GM12878 (cell line): Measurements from ENCODE around the gene DLG1. TPM values are rescaled to one million over a fixed set of nuclear protein-coding genes. Genes with fewer than 3 reads are reported as not detected.

Experiments
- ATAC-seq: fragments of 200-7000 bp; cut with Tn5 transposase; 3 replicates; pipeline ENCODE4 v1.9.1; 2020; ENCODE audit warnings: mild to moderate bottlenecking, moderate library complexity
- BruUV-seq: library from RNA; stranded (reverse); fragments of 400-500 nt; replicated peaks from 2 replicates; lab custom pipeline; 2021; lab: Mats Ljungman, UMichigan
- CTCF ChIA-PET: fragments of 300-600 bp; sonication (Branson Sonifier 250); formaldehyde crosslinking; extraction: SDS; loops from one replicate; lab custom pipeline; 2021; ENCODE audit warnings: inconsistent platforms; lab: Yijun Ruan, JAX
- POLR2A ChIA-PET: fragments of 350-600 bp; formaldehyde crosslinking; extraction: SDS; loops from one replicate; lab custom pipeline; 2021; ENCODE audit warnings: inconsistent platforms; lab: Charles Lee
- RAD21 ChIA-PET: fragments of 300-600 bp; sonication (Branson Sonifier 250); formaldehyde crosslinking; loops from one replicate; lab custom pipeline; 2023; ENCODE audit warnings: antibody characterized with exemption; ENCODE audit not compliant: unreplicated experiment; lab: Charles Lee
- SMC1A ChIA-PET: fragments of 300-600 bp; sonication (Branson Sonifier 250); formaldehyde crosslinking; loops from one replicate; lab custom pipeline; 2023; ENCODE audit not compliant: unreplicated experiment, uncharacterized antibody; lab: Charles Lee
- DNase-seq: peaks from one replicate; pipeline ENCODE4 v3.0.0-alpha.2; 2011; ENCODE audit warnings: low read depth, low spot score
- FAIRE-seq: peaks from 3 replicates; lab custom pipeline; 2011; peaks lifted over from hg19 to GRCh38; lab: Jason Lieb, UNC
- H2AFZ ChIP-seq: 2 replicates; pipeline ENCODE4 v1.6.0; 2011; ENCODE audit warnings: low read depth, low read length, control low read depth; ENCODE audit not compliant: control insufficient read depth
- H3K27ac ChIP-seq: 2 replicates; pipeline ENCODE4 v1.5.1; 2011; ENCODE audit warnings: control low read depth; ENCODE audit not compliant: control insufficient read depth, insufficient read depth
- H3K27me3 ChIP-seq, 2 experiments: replicated peaks in 1 of 2; 2 replicates each; pipeline versions ENCODE4 v1.6.0 to v1.6.1; 2011; ENCODE audit warnings: low read length in 1 of 2; ENCODE audit not compliant: control insufficient read depth in 2 of 2, insufficient read depth in 2 of 2
- H3K36me3 ChIP-seq, 2 experiments: 2 replicates each; pipeline ENCODE4 v1.5.1; 2011; ENCODE audit warnings: low read length in 1 of 2; ENCODE audit not compliant: control insufficient read depth in 2 of 2, insufficient read depth in 2 of 2
- H3K4me1 ChIP-seq: 2 replicates; pipeline ENCODE4 v1.6.1; 2011; ENCODE audit warnings: mild to moderate bottlenecking, low read length, moderate library complexity, mixed read lengths; ENCODE audit not compliant: control insufficient read depth, insufficient read depth
- H3K4me2 ChIP-seq: 2 replicates; pipeline ENCODE4 v1.6.0; 2011; ENCODE audit warnings: control low read depth; ENCODE audit not compliant: control insufficient read depth, insufficient read depth
- H3K4me3 ChIP-seq: fragments of 200-600 bp; sonication (generic); 2 replicates; pipeline ENCODE4 v1.5.1; 2016
- H3K79me2 ChIP-seq: 2 replicates; pipeline ENCODE4 v1.6.0; 2011; ENCODE audit warnings: low read length; ENCODE audit not compliant: control insufficient read depth, insufficient read depth
- H3K9ac ChIP-seq: 2 replicates; pipeline ENCODE4 v1.8.0; 2011; ENCODE audit warnings: low read length, control low read depth, mixed read lengths; ENCODE audit not compliant: control insufficient read depth, insufficient read depth
- H3K9me3 ChIP-seq: replicated peaks from 3 replicates; pipeline ENCODE4 v1.5.1; 2011; ENCODE audit warnings: mild to moderate bottlenecking, low read length; ENCODE audit not compliant: control insufficient read depth, insufficient read depth
- H4K20me1 ChIP-seq: 2 replicates; pipeline ENCODE4 v1.6.0; 2011; ENCODE audit not compliant: control insufficient read depth, insufficient read depth
- CEBPB ChIP-seq, 2 experiments: fragments of 150-350 bp in 1 of 2; IDR thresholded peaks; 2 replicates each; pipeline ENCODE4 v1.6.1; 2012 to 2014; ENCODE audit warnings: low read depth in 2 of 2, low read length in 2 of 2, borderline replicate concordance in 1 of 2, inconsistent platforms in 1 of 2
- FOXM1 ChIP-seq: IDR thresholded peaks from 2 replicates; pipeline ENCODE4 v1.6.1; 2012; ENCODE audit warnings: low read depth, mild to moderate bottlenecking, inconsistent platforms, low read length, moderate library complexity
- MTA3 ChIP-seq: IDR thresholded peaks from 2 replicates; pipeline ENCODE4 v1.6.1; 2012; ENCODE audit warnings: low read length, inconsistent platforms, borderline replicate concordance
- TARDBP ChIP-seq: IDR thresholded peaks from 2 replicates; pipeline ENCODE4 v1.6.1; 2016; ENCODE audit warnings: borderline replicate concordance
- ZNF207 ChIP-seq: fragments of 450-650 bp; IDR thresholded peaks from 2 replicates; pipeline ENCODE4 v1.6.1; 2014; ENCODE audit warnings: antibody characterized with exemption, mild to moderate bottlenecking, borderline replicate concordance
- WGBS: methylation state at CpG from one replicate; pipeline ENCODE4 v1.1.6; 2016; ENCODE audit warnings: low lambda C conversion rate; ENCODE audit not compliant: insufficient replicate concordance, insufficient coverage; ENCODE audit errors: missing lambda C conversion rate; 5-methylcytosine and 5-hydroxymethylcytosine counted together
- in situ Hi-C: fragments of 300-500 bp; cut with MboI; formaldehyde crosslinking; loops from 9 replicates; pipeline ENCODE4 v1.14.3; 2018; ENCODE audit warnings: mixed read lengths
- intact Hi-C: fragments of 100-400 bp; cut with micrococcal nuclease; formaldehyde crosslinking; loops from one replicate; pipeline ENCODE4 v1.14.2; 2022; ENCODE audit not compliant: unreplicated experiment
- polyA plus RNA-seq, 11 experiments: library from polyadenylated mRNA; depleted of rRNA in 4 of 11; unstranded in 6 of 11; stranded (reverse) in 5 of 11; fragments of >200 nt; fragmentation: Nextera tagmentation in 4 of 11; fragmentation: Illumina TruSeq in 1 of 11; extraction: Ambion mirVana in 4 of 11; extraction: Trizol in 1 of 11; gene quantifications; 1 replicate in 1 of 11; 2 replicates in 10 of 11; pipeline versions ENCODE4 v1.2.1 to v1.2.3, GENCODE V29; 2011 to 2016; ENCODE audit warnings: inconsistent platforms in 2 of 11, missing spikeins in 2 of 11, low read depth in 1 of 11
- total RNA-seq, 4 experiments: library from RNA; depleted of rRNA in 3 of 4; stranded (reverse); fragments of >200 nt in 3 of 4; fragmentation: Illumina TruSeq in 1 of 4; extraction: Trizol in 1 of 4; gene quantifications; 2 replicates each; pipeline versions ENCODE4 v1.2.1 to v1.2.3, GENCODE V29; 2013 to 2021
- TF ChIP-seq, protein P1 (sequence below), 3 experiments: IDR thresholded peaks in 2 of 3; conservative IDR thresholded peaks in 1 of 3; 2 replicates each; pipeline ENCODE4 v1.5.1; 2011; ENCODE audit warnings: low read depth in 3 of 3, low read length in 3 of 3, mild to moderate bottlenecking in 3 of 3, control low read depth in 2 of 3, moderate library complexity in 2 of 3, inconsistent platforms in 1 of 3, mixed read lengths in 1 of 3; ENCODE audit not compliant: control insufficient read depth in 2 of 3, insufficient read depth in 1 of 3; ENCODE audit errors: extremely low read depth in 1 of 3
- TF ChIP-seq, protein P2 (sequence below): fragments of 450-650 bp; IDR thresholded peaks from 2 replicates; pipeline ENCODE4 v1.6.1; 2017; ENCODE audit warnings: mild to moderate bottlenecking, low read depth, inconsistent platforms; ENCODE audit not compliant: poor library complexity, severe bottlenecking

DLG1 gene
- total and polyA plus RNA-seq, 10 of the 15 experiments (the other 5 are each of a cell fraction or from before 2014, with no cell fraction given): 9.2 to 63.1 (median 40.1) TPM

DNA sequence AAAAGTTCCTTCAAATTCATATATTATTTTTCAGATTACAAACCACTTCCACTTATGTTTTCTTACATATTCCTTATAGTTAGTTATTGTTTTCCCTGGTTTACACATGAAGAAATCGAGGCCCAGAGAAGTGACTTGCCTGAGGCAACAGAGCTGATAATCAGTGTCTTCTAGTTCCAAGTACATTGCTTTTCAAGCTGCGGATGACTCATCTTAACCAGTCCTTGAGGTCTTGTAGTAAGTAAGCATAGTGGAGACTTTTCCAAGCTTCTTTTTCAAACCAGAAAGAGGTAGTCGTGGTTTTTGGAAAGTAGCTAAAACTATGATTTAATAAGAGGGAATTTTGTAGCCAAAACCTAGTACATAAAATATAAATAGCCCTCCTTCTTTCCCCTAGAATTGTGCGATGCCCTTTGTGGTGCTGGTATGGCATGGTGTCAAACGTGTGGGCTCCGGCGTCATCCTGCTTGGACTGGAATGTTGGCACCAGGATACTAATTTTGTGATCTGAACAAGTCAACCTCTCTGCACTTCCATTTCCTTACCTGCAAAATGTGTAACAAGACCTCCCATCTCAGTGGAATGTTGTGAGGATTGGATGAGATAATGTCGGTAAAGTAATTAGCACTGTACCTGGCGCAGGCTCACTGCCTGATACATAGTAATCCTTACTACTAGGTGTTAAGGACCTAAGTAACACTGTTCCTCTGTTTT, 19.0 kb upstream of the DLG1 start:
- Histone ChIP-seq H2AFZ (no peak overlapping the region), H3K9ac (no peak overlapping the region), H3K4me2 (no peak overlapping the region), H3K9me3 (no peaks in the 10 kb centered on the region; the same call in 2 of the 3 replicates), H3K79me2 (no peaks in the 10 kb centered on the region), H4K20me1 (no peaks in the 10 kb centered on the region), H3K27ac (no peak overlapping the region), H3K4me1 (no peaks in the 10 kb centered on the region), H3K4me3 (no peak overlapping the region), H3K27me3 (peaks cover 0 to 2% of the 10 kb centered on the region in 2 experiments; a peak in 1 of 4 replicates), H3K36me3 (no peaks in the 10 kb centered on the region)
- ATAC-seq: no peak
- RAD21 ChIA-PET: no interaction called here
- 75% methylated on average over 9 of the region's 9 CpGs for WGBS
- POLR2A ChIA-PET: no interaction called here
- no TSS peak for BruUV-seq
- SMC1A ChIA-PET: interaction anchor here (0.8 kb wide), 1 partner anchor 12 kb away, joined by 3 read pairs; no protein-coding TSS in a partner anchor
- TF ChIP-seq, protein P1, sequence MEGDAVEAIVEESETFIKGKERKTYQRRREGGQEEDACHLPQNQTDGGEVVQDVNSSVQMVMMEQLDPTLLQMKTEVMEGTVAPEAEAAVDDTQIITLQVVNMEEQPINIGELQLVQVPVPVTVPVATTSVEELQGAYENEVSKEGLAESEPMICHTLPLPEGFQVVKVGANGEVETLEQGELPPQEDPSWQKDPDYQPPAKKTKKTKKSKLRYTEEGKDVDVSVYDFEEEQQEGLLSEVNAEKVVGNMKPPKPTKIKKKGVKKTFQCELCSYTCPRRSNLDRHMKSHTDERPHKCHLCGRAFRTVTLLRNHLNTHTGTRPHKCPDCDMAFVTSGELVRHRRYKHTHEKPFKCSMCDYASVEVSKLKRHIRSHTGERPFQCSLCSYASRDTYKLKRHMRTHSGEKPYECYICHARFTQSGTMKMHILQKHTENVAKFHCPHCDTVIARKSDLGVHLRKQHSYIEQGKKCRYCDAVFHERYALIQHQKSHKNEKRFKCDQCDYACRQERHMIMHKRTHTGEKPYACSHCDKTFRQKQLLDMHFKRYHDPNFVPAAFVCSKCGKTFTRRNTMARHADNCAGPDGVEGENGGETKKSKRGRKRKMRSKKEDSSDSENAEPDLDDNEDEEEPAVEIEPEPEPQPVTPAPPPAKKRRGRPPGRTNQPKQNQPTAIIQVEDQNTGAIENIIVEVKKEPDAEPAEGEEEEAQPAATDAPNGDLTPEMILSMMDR (IDR thresholded peaks at IDR 0.05 in 2 of 3, conservative IDR thresholded peaks at IDR 0.05 in 1 of 3; ENCODE audit: control insufficient read depth in 2 of 3, extremely low read depth in 1 of 3, insufficient read depth in 1 of 3, low read depth in 3 of 3, low read length in 3 of 3): no peak
- intact Hi-C loops (no loop called here), in situ Hi-C loops (no loop called here)
- CTCF ChIA-PET: interaction anchor here (1.0 kb wide), 1 partner anchor 52 kb away, joined by 3 read pairs; no protein-coding TSS in a partner anchor
- no peak for DNase-seq
- FAIRE-seq: peak; percentile 54

DNA sequence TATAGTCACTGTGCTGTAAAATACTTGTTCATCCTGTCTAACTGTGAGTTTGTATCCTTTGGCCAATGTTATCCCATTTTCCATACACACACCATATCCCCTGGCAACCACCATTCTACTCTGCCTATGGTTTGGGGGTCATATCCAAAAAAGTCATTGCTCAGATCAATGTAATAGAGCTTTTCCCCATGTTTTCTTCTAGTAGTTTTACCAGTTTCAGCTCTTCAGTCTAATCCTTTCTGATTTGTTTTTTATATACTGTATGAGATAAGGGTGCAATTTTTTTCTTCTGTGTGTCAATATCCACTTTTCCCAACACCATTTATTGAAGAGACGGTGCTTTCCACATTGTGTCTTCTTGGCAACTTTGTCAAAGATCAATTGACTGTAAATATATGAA, 14.0 kb upstream of the DLG1 start:
- 96% methylated on average over 1 of the region's 1 CpG for WGBS
- no peak for ATAC-seq
- Histone ChIP-seq H3K4me2 (no peak overlapping the region), H3K79me2 (no peaks in the 10 kb centered on the region), H3K27ac (no peak overlapping the region), H3K9me3 (no peaks in the 10 kb centered on the region; the same call in 2 of the 3 replicates), H2AFZ (no peak overlapping the region), H3K27me3 (no peaks in the 10 kb centered on the region), H3K4me3 (no peak overlapping the region), H3K4me1 (peaks cover 8% of the 10 kb centered on the region), H4K20me1 (no peaks in the 10 kb centered on the region), H3K9ac (no peak overlapping the region), H3K36me3 (no peaks in the 10 kb centered on the region)
- ChIA-PET CTCF (interaction anchor here (2.8 kb wide), 1 partner anchor 55 kb away, joined by 8 read pairs; no protein-coding TSS in a partner anchor), SMC1A (interaction anchor here (0.6 to 1.8 kb wide), 2 partner anchors 10 to 45 kb away, joined by 3 to 6 read pairs; no protein-coding TSS in a partner anchor), RAD21 (interaction anchor here (1.3 kb wide), 1 partner anchor 11 kb away, joined by 3 read pairs; no protein-coding TSS in a partner anchor), POLR2A (interaction anchor here (1.1 kb wide), 1 partner anchor 193 kb away, joined by 3 read pairs; no protein-coding TSS in a partner anchor)
- intact Hi-C loops: no loop called here
- DNase-seq: no peak
- BruUV-seq: no TSS peak
- TF ChIP-seq, protein P2, sequence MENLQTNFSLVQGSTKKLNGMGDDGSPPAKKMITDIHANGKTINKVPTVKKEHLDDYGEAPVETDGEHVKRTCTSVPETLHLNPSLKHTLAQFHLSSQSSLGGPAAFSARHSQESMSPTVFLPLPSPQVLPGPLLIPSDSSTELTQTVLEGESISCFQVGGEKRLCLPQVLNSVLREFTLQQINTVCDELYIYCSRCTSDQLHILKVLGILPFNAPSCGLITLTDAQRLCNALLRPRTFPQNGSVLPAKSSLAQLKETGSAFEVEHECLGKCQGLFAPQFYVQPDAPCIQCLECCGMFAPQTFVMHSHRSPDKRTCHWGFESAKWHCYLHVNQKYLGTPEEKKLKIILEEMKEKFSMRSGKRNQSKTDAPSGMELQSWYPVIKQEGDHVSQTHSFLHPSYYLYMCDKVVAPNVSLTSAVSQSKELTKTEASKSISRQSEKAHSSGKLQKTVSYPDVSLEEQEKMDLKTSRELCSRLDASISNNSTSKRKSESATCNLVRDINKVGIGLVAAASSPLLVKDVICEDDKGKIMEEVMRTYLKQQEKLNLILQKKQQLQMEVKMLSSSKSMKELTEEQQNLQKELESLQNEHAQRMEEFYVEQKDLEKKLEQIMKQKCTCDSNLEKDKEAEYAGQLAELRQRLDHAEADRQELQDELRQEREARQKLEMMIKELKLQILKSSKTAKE: no peak
- TF ChIP-seq CEBPB (IDR thresholded peaks at IDR 0.05; ENCODE audit: borderline replicate concordance in 1 of 2, low read depth in 2 of 2, low read length in 2 of 2) (no peak), FOXM1 (no peak), TARDBP (no peak), MTA3 (no peak), ZNF207 (no peak)
- in situ Hi-C loops: no loop called here
- no peak for FAIRE-seq
